Right renal pelvis (tissue), 4 donors: Measurements from ENCODE around the gene HS3ST5. TPM values are rescaled to one million over a fixed set of nuclear protein-coding genes. Genes with fewer than 3 reads are reported as not detected.
"Not testable (repeated sequence)": the region's sequence is repeated elsewhere in the genome, so short reads cannot be mapped to it uniquely, and the experiment has no call there.

Source experiments
- DNase-seq, 4 donors: peaks; one replicate each; pipeline ENCODE4 v3.0.0-alpha.2; 2013; ENCODE audit warnings: low read depth in 4 of 4, low spot score in 3 of 4, missing footprints in 1 of 4
- polyA plus RNA-seq, 4 donors: library from polyadenylated mRNA; unstranded; fragments of 120-200 nt; gene quantifications; one replicate each; pipeline ENCODE4 v1.2.1, GENCODE V29; 2013; ENCODE audit not compliant: insufficient read length in 4 of 4

Gene HS3ST5
- polyA plus RNA-seq, 4 donors, result 0.79 to 1.4 (median 1.00) TPM

DNA sequence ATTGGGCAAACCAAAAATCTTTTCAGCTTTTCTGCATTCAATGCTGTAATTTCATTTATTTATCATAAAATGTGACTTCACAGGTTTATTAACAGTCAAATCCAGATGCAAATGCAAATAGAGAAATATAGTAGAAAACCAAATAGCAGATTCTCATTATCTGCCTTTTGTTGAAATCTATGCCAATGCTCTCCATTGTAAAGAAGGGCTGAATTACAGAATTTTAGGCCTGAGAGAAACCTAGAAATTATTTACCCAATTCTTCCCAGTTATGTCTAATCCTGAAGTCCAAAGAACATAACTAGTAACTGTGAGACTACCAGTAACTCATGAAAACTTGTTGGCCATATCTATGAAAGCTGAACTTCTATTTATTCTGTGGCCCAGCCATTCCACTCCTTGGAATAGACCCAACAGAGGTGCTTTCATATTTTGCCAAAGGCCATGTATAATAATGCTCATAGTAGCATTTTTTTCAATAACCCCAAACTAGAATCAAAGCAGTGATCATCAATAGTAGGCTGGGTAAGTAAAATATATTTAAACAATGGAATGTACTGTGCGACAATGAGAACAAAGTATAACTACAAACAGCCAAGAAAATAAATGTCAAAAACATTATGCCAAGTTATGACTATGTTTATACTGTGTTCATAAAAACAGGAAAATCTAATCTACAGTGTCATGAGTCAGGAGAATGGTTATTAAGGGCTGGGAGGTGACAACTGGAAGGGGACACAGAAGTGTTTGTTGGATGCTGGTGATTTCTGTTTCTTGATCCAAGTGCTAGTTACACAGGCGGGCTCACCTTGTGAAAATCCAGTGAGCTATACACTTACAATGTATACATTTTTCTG lies 183.8 kb downstream of the HS3ST5 start:
- no peak for DNase-seq

DNA sequence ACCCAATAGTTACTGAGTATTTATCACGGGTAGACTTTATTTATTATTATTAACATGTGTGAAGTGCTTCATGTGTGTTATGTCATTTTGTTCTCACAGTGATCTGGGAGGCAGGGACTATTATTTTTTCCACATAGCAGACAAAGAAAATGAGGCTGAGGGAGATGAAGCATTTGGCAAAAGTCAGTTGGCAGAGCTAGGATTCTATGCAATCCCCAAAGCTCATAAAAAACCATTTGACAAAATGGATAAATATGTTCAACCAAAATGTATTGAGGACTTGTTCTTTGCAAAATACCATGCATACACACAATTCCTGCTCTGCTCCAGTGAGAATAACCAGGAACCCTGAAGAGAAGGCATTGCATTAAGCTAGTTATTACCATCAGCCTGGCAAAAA lies 184.4 kb downstream of the HS3ST5 start:
- no peak for DNase-seq

DNA sequence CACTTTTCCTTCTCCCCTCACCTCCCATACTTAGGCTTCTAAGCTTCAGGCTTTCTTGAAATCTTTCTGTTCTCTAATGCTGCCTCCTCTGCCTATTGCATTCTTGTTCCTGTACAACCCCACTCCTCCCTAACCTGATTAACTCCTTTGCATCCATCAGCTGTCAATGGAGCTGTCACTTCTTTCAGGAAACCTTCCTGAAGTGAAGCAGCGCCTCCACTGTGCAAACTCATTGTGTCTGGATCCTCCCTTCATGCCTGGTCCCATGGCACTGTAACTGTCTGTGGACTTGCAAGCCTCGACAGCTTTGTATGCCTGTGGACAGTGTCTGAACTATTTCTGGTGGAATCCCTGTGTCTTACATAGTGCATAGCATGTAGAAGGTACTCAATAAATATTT lies 185.0 kb downstream of the HS3ST5 start:
- no peak for DNase-seq

DNA sequence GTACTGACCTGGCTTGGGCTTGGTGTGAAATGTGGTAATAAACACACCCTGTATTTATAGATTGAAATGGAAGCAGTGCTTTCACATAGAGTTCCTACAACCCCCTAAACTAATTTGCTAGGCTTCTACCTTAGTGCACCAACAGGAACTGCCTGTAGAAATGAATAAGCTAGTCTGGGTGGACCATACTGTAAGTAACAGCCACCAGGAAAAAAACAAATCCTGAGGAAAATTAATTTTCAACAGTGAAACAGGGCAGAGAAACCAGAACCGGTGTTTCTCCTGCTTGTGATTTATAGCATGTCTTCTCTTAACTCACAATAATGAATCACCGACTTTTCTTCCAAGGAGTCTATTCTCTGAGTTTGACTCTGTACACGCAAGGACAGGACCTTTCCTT lies 187.1 kb downstream of the HS3ST5 start:
- no peak for DNase-seq

DNA sequence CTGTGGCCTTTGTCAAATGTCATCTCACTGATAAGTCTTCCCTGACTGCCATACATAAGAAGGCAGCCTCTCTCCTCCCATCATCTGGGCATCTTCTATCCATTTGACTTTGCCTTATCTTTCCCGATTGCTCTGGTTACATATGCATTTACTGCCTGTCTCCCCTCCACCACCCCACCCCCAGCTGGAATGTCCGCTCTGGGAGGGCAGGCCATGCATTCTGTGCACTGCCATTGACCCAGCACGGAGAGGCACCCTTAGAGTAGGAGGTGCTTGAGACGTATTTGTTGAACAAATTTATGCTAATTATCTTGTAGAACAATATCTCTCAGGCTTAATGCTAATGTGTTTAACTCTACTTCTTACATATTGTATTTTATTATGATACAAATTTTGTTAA lies 188.0 kb downstream of the HS3ST5 start:
- no peak for DNase-seq

DNA sequence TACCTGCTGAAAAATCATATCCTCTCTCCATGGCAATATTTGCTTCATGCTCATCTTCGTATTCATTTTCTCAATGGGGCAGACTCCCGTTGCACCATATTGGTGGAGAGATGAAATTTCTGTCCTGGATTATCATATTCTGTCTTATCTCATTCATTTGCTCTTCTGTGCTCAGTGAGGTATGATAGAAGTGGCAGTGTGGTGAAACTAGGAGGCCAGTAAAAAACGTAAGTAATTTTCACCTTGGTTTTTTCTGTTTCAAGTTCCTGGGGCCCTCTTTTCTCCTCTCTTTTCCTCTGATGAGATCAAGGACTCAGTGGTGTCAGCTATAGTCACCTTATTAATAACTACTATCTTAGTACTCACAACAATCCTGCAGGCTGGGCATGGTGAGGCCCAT lies 189.4 kb downstream of the HS3ST5 start:
- DNase-seq, result no peak

DNA sequence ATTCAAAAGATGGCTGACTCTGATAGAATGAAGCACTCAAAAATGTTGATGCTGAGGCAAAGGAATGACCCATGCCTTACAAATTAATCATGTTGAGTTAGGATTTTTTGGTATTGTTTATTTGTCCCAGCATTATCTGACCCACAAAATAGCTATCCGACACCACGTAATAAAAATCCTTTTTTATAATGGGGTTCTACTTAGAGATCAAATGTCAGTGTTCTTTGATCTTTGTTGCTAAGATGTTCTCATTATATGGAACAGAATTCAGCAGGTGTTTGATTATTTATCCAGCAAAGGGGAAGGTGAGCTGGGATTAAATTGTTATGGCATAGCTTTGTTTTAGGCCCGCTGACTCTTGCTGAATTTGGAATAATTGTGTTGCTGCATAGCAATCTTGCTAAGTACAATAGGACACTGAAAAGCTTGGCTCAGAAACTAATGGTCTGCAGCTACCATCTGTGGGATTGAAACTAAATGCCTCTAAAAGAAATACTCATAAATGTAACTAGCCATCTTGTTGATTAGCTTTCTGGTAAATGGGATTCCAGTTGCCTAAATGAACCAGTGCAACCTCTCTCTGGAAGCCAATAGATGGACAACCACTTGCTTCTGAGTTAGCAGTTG lies 191.6 kb downstream of the HS3ST5 start:
- no peak for DNase-seq

DNA sequence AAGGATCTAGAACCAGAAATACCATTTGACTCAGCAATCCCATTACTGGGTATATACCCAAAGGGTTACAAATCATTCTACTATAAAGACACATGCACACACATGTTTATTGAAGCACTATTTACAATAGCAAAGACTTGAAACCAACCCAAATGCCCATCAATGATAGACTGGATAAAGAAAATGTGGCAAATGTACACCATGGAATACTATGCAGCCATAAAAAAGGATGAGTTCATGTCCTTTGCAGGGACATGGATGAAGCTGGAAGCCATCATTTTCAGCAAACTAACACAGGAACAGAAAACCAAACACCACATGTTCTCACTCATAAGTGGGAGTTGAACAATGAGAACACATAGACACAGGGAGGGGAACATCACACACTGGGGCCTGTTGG lies 193.6 kb downstream of the HS3ST5 start:
- not testable (repeated sequence) for DNase-seq

DNA sequence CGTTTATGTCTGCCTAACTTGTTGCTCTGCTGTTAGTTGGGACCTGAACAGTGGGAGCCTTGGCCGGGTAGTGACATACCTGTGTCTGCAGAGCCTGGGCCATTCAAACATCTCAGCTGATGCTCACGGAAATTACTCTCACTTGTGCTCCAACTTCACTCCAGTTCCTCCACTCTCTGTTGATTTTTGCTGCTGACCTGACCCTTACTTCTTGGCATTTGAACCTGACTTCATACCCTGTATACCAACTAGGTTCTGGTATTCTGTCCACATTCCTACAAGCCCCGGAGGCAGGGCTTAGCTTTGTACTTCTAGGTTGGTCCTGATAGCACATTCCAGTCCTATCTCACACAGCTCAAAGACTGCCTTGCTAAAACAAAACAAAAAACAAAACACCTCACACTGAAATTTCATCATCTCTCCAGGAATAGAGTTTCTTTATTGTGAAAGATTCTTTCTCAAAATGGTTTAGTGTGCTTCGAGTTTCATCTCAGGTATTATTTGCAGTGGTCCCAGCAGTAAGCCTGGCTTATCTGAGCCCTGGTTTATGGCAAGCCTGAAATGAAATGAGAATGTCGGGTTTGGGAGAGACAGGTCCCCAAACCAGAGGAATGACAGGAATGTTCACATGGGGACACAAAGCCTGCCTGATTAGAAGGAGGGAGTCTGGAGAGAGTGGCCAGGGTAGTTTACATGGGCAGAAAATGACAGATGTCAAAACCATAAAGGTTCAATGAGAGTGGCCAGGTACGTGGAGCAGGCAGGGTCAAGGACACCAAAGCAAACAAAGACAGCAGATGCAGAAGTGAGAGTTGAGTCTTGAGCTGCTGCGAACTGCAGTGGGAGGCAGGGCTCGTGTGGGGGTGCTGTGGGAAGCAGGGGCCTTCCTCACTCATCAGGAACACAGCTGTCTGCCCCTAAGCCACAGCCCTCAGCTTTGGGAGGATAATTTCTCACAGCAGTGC lies 197.7 kb downstream of the HS3ST5 start:
- DNase-seq, result no peak

DNA sequence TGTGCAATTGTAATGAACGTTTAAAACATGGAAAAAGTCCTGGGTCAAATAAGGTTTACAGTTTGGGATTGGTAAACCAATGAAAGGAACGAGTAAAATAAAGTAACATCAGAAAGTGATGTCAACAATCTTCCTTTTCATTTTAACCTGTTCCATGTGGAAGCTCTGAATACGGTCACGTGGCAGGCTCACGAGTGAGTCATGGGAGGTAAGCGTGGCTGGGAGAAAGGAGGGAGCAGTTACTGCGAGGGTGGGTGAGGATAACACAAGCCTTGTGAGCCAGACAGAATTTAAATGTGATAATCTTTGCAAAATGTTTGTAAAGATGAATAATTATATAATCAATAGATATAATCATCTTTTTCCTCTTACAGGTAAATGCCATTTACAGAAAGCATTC lies 200.6 kb downstream of the HS3ST5 start:
- no peak for DNase-seq

DNA sequence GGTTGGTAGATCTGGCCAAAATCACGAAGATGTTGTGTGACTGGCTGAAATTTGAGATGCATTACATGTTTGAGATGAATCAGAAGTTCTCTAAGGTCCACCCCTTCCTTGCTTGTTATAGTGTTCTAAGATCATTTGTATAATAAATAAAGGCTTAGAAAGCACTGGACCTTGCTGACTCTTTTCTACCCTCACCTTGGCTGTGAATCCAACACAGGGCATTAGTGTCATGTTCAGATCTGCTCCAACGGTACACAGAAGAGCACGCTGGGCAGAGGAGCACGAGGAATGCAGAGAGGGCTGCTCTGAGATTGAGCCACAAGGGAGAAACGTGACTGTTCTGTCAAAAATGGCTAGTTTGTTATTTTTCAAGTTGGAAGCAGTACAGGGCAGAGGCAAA lies 202.4 kb downstream of the HS3ST5 start:
- no peak for DNase-seq

DNA sequence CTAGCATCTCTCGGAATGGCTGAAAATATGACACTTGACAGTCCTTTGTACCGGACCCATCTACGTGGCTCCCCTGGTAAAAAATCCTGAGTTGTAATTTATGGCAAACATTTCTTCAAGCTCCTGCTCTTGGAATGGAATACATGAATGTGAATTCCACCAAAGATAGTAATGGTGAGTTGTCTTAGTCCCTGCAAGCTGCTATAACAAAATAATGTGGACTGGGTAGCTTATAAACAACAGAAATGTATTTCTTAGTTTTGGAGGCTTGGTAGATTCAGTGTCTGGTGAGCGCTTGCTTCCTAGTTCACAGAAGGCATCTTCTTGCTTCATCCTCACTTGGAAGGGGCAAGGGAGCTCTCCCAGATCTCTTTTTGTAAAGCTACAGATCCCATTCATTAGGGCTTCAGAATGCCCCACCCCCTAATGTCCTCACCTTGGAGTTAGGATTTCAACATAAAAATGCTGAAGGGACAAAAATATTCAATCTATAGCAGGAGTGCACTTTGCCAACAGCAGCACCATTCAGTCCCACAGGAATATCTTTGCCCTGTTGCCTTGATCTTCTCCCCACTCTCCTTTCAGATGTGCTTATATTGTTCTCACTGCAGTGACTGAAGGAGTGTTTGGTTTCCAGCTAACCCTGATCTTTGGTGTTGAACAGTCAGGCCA lies 204.1 kb downstream of the HS3ST5 start:
- DNase-seq, result no peak

DNA sequence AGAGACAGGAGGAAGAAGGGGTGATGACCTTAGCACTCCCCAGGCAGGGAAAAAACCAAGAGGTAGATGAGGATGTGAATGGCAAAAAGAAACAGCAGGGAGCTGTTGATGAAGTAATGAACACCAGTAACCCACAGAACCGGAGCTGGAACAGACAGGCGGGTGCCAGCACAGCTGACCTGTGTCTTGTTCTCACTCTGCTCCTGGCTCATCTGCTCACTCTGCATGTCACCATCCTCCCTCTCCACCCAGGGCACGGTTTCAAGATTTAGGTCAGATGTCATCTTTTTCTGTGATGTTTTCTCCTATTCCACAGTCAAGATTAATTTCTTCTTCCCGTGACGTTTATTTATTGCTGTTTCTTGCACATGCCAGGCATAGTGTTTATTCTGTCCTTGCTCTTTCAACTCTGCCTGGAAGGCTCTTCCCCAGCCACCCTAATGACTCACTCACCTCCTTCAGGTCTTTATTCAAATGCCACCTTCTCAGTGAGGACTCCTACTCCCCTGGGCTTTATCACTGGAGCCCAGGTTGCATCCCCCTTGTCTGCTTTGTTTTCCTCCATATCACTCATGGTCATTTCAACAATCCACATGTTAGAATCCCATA lies 207.4 kb downstream of the HS3ST5 start:
- DNase-seq, result peak in 1 of 4 donors; percentile 1

DNA sequence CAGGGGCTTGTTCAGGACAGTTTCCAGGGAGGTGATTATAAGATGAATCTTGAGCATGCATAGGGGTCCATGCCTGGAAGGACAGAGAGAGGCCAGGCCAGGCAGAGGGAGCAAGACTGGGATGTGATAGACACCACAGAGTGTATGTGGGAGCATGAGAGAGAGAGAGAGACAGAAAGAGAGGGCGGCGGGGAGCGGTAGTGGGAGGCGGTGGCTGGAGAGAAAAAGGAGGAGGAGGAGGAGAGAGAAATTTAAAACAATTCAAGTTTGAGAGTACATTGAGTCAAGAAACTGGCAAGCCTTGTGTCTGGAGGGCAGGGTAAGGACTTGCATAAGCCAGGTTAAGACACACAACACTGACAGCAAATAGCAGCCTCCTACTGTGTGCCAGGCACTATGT lies 209.0 kb downstream of the HS3ST5 start:
- DNase-seq, result no peak

DNA sequence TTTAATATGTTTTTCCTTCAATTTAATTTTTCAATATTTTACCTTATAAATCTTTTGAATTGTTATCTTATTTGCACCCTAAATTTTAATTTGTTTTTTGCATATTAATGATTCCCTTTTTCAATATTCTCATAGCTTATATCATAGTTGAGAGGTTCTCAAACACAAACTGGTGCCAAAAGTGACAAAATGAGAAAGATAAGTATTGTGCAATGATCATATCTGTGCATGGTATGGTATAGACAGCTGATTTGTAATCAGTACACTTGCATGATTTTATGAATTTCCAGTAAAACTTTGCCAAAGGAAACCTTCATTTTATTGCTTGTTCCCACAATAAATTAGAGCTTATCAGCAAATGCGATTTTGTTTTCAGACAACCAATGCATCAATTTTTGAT lies 210.9 kb downstream of the HS3ST5 start:
- DNase-seq, result no peak

DNA sequence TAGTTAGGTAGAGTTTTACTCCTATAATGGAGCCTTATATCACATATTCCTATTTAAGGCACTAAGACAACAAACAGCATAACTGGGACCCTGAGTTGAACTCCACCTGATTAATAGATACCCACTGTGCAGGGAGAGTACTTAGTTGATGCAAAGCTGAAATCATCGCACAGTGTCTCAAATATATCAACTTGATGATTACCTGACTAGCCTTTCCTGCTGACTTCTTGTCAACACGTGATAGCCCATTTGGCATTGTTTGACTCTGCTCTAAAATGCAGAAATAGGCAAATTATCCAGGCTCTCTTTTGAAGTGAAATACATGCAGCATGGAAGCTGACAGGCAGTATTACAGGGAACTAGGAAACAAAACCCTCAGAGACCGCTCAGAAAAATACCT lies 217.2 kb downstream of the HS3ST5 start:
- no peak for DNase-seq

DNA sequence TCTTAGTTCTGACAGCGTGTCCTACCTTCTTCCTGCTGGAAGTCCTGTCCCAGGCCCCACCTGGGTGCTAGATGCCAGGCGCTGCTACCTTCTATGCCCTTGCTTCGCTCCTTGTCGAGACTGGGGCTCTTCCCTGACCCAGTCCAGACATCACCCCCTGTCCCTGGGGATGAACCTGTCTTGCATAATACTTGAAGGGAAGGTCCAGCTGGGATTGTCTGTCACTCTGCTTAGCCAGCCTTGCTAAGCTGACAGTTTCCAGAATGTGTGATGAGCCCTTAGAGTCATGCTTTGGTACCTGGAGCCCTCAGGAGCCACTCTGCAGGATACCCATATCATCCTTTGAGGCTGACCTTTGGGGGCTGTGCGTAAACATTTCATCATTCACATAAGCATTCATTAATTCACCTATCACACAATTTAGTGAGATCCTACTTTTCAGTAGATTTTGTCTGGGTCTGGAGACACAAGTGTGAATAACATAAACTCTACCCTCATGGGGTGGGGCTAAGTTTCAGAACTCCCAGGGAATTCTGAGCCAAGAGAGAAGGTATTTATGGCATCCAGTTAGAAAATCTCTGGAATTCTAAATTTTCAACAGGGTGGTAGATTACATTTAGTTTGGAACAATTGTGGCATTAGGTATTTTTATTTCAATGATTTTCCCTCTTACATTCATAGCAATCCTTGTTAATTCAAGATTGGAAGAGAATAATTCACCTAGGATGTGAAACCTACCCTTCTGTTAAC lies 220.7 kb downstream of the HS3ST5 start:
- no peak for DNase-seq

DNA sequence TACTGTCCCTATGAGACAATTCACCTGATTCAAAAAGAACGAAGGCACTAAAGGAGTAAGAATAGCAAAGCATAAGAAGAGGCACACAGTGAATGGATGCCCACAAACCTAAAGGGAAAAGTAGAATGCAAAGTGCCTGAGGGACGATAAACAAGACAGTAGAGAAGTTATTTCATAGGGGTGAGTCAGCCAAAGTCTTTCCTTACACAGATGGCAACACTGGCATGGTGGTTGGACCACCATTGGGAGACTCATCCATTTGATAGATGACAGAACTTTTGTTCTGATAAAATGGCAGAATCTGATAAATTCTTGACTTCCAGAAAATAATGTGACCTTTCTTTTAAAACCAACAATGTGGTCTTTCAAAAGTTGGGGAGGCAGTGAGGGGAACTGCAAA lies 223.8 kb downstream of the HS3ST5 start:
- DNase-seq, result no peak

DNA sequence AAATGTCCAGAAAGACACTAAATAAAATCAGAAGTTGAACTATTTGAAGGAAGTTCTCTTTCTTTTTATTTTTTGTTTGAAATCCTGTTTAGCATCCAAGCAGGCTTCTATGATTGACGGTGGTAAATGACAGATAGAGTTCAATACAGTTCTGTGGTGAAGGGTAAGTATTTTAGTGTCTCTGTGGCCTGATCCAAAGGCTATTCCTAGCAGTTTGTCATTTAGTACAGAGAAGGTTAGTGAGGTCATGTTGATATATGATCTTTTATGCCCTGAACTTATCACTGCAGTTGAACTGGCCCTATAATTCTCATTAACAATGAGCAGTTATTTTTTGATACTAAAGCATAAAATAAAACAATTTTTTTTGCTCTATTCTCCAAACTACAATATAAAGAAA lies 227.2 kb downstream of the HS3ST5 start:
- DNase-seq, result no peak
